AG09319 (cell line): ENCODE data around the gene SLC25A13.
"Not testable (repeated sequence)": the region's sequence is repeated elsewhere in the genome, so short reads cannot be mapped to it uniquely, and the experiment has no call there.

Experiments used
- DNase-seq: peaks from one replicate; pipeline ENCODE4 v3.0.0-alpha.2; 2010; ENCODE audit warnings: low read depth; ENCODE audit errors: extremely low read depth
- CTCF ChIP-seq: IDR thresholded peaks from 2 replicates; pipeline ENCODE4 v1.5.1; 2011; ENCODE audit warnings: low read depth, mild to moderate bottlenecking, inconsistent platforms, low read length, moderate library complexity

The SLC25A13 gene

GRCh38 chr7:96321658-96322372 is at the start of gene SLC25A13:
SLC25A13 (minus strand) TSS chr7:96322098; CDS start chr7:96321956, 142 bp downstream.
- TF ChIP-seq CTCF, result no peak
- DNase-seq, result peak; percentile 65

- not testable (repeated sequence) for DNase-seq
These were observed 44.0 kb upstream of the SLC25A13 start for GRCh38 chr7:96365916-96366315.

- DNase-seq, result no peak
These were observed 39.4 kb upstream of the SLC25A13 start for GRCh38 chr7:96361116-96361857.

GRCh38 chr7:96359876-96360275 is 38.0 kb upstream of the SLC25A13 start:
- DNase-seq, result no peak
- TF ChIP-seq CTCF, result no peak

More at GRCh38 chr7:96361116-96361857, 39.4 kb upstream of the SLC25A13 start:
- TF ChIP-seq CTCF, result no peak

- DNase-seq, result not testable (repeated sequence)
These were observed 36.5 kb upstream of the SLC25A13 start for GRCh38 chr7:96358236-96358971.

- TF ChIP-seq CTCF, result no peak
- DNase-seq, result no peak
These were observed 34.1 kb upstream of the SLC25A13 start for GRCh38 chr7:96355990-96356506.

- DNase-seq, result no peak
- no peak for TF ChIP-seq CTCF
These were observed 33.0 kb upstream of the SLC25A13 start for GRCh38 chr7:96354881-96355280.

GRCh38 chr7:96349572-96349971 is 27.7 kb upstream of the SLC25A13 start:
- no peak for DNase-seq
- TF ChIP-seq CTCF, result no peak
